Activated CD4-positive, alpha-beta T cell treated with anti-CD3 and anti-CD28 coated beads for 48 hours (primary cell): ENCODE data around the gene HYI.
A peak's percentile ranks its signal among the peaks of the same experiment; 100 is the strongest.

ENCODE experiments used
- DNase-seq: peaks from one replicate; pipeline ENCODE4 v3.0.0-alpha.2; 2020

The HYI gene

GRCh38 chr1:43443197-43443946 lies 10.4 kb downstream of the HYI start:
- no peak for DNase-seq

- no peak for DNase-seq
Measured at GRCh38 chr1:43442756-43443155, 11.0 kb downstream of the HYI start.

- DNase-seq, result no peak
Measured at GRCh38 chr1:43441894-43442637, 11.7 kb downstream of the HYI start.

- DNase-seq, result peak; percentile 0
Measured at GRCh38 chr1:43441166-43441893, 12.4 kb downstream of the HYI start.

GRCh38 chr1:43440358-43440757 lies 13.4 kb downstream of the HYI start:
- no peak for DNase-seq

- no peak for DNase-seq
Measured at GRCh38 chr1:43439781-43440180, 13.9 kb downstream of the HYI start.

GRCh38 chr1:43438953-43439581 lies 14.7 kb downstream of the HYI start:
- no peak for DNase-seq

GRCh38 chr1:43438576-43438952 lies 15.2 kb downstream of the HYI start:
- no peak for DNase-seq

- no peak for DNase-seq
Measured at GRCh38 chr1:43438006-43438405, 15.7 kb downstream of the HYI start.

GRCh38 chr1:43437031-43437973 lies 16.4 kb downstream of the HYI start:
- DNase-seq, result no peak

GRCh38 chr1:43436371-43436770 lies 17.4 kb downstream of the HYI start:
- DNase-seq, result no peak

GRCh38 chr1:43435146-43436145 lies 18.3 kb downstream of the HYI start:
- no peak for DNase-seq

GRCh38 chr1:43434256-43434655 lies 19.5 kb downstream of the HYI start:
- DNase-seq, result no peak

- DNase-seq, result no peak
Measured at GRCh38 chr1:43432907-43433306, 20.8 kb downstream of the HYI start.

- DNase-seq, result no peak
Measured at GRCh38 chr1:43432171-43432860, 21.4 kb downstream of the HYI start.

GRCh38 chr1:43431676-43432075 lies 22.1 kb downstream of the HYI start:
- no peak for DNase-seq

- DNase-seq, result no peak
Measured at GRCh38 chr1:43430831-43431230, 22.9 kb downstream of the HYI start.

- DNase-seq, result no peak
Measured at GRCh38 chr1:43427941-43428340, 25.8 kb downstream of the HYI start.

- DNase-seq, result no peak
Measured at GRCh38 chr1:43427524-43427923, 26.2 kb downstream of the HYI start.

GRCh38 chr1:43426221-43426620 lies 27.5 kb downstream of the HYI start:
- DNase-seq, result no peak
